GM10248 (cell line): ENCODE data around the gene CYFIP1.

ENCODE experiments used
- CTCF ChIA-PET: fragments of 300-600 bp; sonication (Branson Sonifier 250); formaldehyde crosslinking; extraction: SDS; loops from one replicate; lab custom pipeline; 2021; ENCODE audit warnings: antibody characterized with exemption; lab: Yijun Ruan, JAX
- POLR2A ChIA-PET: fragments of 350-650 bp; sonication (Branson Sonifier 250); formaldehyde crosslinking; extraction: SDS; loops from one replicate; lab custom pipeline; 2020; ENCODE audit warnings: antibody characterized with exemption; lab: Yijun Ruan, JAX
- DNase-seq: peaks from one replicate; pipeline ENCODE4 v3.0.0; 2012; ENCODE audit errors: extremely low spot score
- TF ChIP-seq, protein P1 (sequence below): IDR thresholded peaks from 2 replicates; pipeline ENCODE4 v1.5.1; 2012; ENCODE audit warnings: mild to moderate bottlenecking, low read depth; ENCODE audit errors: extremely low read depth, missing control alignments, control extremely low read depth

The CYFIP1 gene

DNA sequence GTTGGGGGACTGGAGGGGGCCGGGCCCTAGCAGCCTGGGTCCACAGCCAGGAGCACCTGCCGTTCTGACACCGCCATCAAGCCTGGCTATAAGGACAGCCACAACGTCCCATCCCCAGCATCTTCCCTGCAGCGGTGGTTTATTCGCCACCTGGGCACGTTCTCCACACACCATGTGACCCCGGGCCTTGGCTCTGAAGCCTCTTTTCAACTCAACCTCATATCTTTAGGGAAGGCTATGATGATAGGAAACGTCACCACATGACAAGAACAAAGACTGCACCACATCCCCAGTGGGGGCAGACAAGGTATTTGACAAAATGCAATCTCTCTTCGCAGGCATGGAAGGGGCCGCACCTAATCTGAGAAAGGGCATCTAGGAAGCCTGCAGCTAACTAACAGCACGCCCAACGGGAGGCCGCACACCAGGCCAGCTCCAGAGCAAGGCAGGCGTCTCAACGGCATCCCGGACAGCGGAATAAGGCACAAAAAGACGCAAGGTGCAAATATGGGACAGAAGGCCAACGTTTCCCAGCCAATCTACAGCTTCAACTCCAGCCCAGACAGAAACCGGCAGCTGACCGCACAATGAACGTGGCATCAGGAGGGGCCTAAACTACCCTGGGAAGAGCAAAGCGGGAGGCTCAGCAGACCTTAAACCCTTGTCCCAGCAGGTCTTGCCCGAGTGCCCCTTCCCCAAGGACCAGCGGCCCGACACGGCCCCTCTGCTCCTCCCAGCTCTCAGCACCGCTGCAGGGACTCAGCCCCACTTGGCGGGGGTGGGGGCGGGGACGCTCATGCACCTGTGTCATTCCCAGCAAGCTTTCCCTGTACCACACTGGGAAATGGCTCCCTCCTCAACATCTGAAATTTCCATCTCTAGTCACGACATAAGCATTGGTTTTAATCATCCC, 99.8 kb downstream of the CYFIP1 start:
- TF ChIP-seq, protein P1, sequence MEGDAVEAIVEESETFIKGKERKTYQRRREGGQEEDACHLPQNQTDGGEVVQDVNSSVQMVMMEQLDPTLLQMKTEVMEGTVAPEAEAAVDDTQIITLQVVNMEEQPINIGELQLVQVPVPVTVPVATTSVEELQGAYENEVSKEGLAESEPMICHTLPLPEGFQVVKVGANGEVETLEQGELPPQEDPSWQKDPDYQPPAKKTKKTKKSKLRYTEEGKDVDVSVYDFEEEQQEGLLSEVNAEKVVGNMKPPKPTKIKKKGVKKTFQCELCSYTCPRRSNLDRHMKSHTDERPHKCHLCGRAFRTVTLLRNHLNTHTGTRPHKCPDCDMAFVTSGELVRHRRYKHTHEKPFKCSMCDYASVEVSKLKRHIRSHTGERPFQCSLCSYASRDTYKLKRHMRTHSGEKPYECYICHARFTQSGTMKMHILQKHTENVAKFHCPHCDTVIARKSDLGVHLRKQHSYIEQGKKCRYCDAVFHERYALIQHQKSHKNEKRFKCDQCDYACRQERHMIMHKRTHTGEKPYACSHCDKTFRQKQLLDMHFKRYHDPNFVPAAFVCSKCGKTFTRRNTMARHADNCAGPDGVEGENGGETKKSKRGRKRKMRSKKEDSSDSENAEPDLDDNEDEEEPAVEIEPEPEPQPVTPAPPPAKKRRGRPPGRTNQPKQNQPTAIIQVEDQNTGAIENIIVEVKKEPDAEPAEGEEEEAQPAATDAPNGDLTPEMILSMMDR, result no peak
- ChIA-PET POLR2A (no interaction called here), CTCF (no interaction called here)
- DNase-seq, result no peak

DNA sequence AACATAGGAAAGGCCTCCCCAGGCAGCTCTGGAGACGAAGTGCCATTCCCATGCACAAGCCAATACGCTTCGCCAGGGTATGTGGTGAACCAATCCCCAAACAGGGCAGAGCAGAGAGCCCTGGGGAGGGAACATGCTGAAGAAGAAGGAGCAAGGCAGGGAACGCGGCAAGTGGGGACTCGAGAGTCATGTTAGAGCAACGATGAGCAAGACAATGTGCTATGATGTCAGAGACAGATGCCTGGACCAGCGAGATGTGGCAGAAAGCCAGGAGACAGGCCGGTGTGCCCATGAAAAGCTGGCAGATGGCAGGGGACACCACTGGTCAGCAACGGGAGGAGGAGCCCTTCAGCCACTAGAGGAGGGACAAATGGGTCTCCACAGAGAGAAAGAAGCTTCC, 102.1 kb downstream of the CYFIP1 start:
- CTCF ChIA-PET, result no interaction called here
- TF ChIP-seq, protein P1, result no peak

DNA sequence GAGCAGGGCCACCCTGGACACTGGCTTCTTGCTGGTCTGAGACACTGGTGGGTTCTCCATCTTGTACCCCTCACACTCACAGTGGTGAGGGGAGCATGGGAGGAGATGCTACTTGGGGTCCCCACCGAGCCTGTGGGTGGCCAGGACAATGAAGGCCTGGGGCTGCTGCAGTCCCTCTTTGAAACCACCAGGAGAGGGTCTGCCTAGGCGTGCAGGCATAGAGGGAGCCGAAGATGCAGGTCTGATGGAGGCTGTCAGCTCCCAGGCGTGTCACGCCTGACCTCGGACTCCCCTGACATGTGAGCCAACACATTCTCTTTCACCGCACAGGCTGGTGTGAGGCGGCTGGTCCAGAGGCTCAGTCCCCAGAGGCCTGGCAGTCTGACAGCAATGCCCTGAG, 102.6 kb downstream of the CYFIP1 start:
- ChIA-PET CTCF (interaction anchor here (1.1 kb wide), 1 partner anchor 8 kb away, joined by 3 read pairs; no protein-coding TSS in a partner anchor), POLR2A (no interaction called here)
- no peak for DNase-seq
- TF ChIP-seq, protein P1, result no peak

More for the DNA sequence above, 102.1 kb downstream of the CYFIP1 start:
- POLR2A ChIA-PET, result interaction anchor here (0.6 kb wide), 1 partner anchor 12 kb away, joined by 3 read pairs; no protein-coding TSS in a partner anchor
- no peak for DNase-seq

DNA sequence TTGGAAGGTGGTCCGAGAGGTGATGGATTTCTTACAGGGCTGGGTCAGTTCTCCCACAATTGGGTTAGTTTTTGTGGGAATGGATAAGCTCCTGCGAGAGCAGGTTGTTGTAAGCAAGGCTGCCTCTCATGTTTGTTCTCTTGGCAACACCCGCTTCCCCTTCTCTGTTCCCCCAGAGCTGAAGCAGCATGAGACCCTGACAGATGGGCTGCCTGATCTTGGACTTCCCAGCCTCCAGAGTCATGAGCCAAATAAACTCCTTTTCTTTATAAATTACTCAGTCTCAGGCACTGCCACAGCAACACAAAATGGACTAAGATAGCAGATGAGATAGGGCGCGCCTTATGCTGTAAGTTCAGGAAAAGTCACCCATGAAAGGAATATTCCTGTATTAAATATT, 103.1 kb downstream of the CYFIP1 start:
- no peak for DNase-seq
- TF ChIP-seq, protein P1, result no peak

DNA sequence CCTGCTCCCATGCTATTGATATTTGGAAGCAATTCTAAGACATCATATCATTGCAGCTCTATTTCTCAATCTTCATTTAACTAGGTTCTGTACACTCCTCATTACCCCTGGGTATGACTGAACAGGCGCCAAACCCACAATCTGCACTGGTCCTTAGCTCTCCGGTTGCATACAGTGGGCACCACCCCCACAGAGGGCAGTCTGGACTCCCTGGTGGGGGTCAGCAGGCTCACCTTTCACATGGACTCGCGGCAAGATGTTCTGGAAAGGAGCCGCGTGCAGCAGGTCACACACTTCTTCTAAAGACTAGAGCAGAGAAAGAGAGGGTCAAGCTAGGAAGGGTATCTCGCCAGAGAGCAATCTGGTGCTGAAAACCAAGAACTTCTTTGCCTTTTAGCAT, 105.2 kb downstream of the CYFIP1 start:
- POLR2A ChIA-PET, result no interaction called here
- TF ChIP-seq, protein P1, result no peak
- no peak for DNase-seq
- CTCF ChIA-PET, result interaction anchor here (0.8 to 1.0 kb wide), 2 partner anchors 8 to 82 kb away, joined by 3 read pairs; no protein-coding TSS in a partner anchor

More for the DNA sequence above, 103.1 kb downstream of the CYFIP1 start:
- POLR2A ChIA-PET, result no interaction called here
- CTCF ChIA-PET, result interaction anchor here (1.1 to 1.7 kb wide), 2 partner anchors 8 to 21 kb away, joined by 3 to 5 read pairs; no protein-coding TSS in a partner anchor

DNA sequence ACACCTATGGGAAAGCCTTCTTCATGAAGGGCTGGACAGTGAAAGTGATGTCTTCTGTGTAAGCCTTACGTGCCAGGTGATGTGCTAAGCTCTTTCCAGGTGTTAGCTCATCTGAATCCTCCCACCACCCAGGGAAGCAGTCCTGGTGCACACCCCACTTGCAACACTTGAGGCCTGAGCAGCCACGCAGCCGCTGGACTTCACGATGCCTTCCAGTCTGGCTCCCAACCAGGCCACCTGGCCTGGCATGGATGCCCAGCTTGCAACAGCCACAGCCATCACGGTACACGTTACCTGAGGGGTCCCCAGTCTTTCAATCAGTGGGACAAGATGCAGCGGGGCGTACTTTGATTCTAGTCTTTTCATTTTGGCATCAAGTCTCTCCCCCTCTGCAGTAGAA, 105.9 kb downstream of the CYFIP1 start:
- DNase-seq, result no peak
- TF ChIP-seq, protein P1, result no peak
- ChIA-PET CTCF (no interaction called here), POLR2A (no interaction called here)
